Measurements from ENCODE around the gene CACNB1.

- TF ChIP-seq CREB1 (IDR thresholded peaks at IDR 0.05; ENCODE audit: low read depth) (no peak), TCF12 (IDR thresholded peaks at IDR 0.05; ENCODE audit: low read depth, low read length) (no peak), RB1 (IDR thresholded peaks at IDR 0.05; ENCODE audit: borderline replicate concordance) (no peak), EZH2 (IDR thresholded peaks at IDR 0.05; ENCODE audit: borderline replicate concordance, control insufficient read depth, low read depth, low read length) (no peak), POLR2A (IDR thresholded peaks at IDR 0.05; ENCODE audit: low read depth, low read length) (no peak)
Observed at GRCh38 chr17:39222866-39223834, 25.7 kb upstream of the CACNB1 start.
